GM19397 (cell line): ENCODE measurements around the gene VKORC1.
"Not testable (repeated sequence)": the region's sequence is repeated elsewhere in the genome, so short reads cannot be mapped to it uniquely, and the experiment has no call there.

ENCODE experiments used
- ATAC-seq: cut with Tn5 transposase; IDR thresholded peaks from one replicate; pipeline ENCODE4 v1.9.1; 2021; ENCODE audit warnings: mild to moderate bottlenecking, moderate library complexity; ENCODE audit not compliant: unreplicated experiment

Gene VKORC1

DNA sequence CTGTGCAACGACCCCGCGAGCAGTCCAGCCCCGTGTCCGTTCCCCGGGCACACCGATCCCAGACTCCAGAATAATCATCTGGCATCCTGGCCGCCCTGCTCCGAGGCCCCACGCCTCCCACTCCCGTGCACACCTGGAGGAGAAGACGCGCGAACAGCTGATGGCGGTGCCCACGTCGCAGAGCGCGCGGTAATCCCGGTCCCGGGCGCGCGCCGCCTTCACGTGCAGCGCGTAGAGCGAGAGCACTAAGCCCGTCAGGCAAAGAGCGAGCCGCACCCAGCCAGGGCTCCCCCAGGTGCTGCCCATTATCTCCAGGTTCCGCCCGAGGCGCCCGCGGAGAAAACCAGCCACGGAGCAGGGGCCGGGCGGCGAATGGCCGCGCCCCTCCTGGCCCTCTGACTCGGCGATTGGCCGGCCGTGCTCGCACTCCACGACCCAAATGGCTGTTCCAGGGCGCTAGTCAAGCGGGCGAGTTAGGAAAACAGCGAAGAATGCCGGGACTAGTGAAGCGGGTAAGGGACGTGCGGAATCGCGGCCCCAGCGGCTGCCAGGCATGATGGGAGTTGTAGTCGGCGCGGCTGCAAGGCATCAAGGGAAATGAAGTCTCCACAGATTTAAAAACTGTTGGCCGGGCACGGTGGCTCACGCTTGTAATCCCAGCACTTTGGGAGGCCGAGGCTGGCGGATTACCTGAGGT, at the start of gene VKORC1:
Gene VKORC1, minus strand, starts transcription at position 374 of the 697 bp plus-strand sequence. Its CDS starts 68 bp downstream, at position 306.
- peak; percentile 89 for ATAC-seq

GRCh38 chr16:31143694-31144148, 49.1 kb upstream of the VKORC1 start:
- ATAC-seq = no peak

- no peak for ATAC-seq
Measured at GRCh38 chr16:31143011-31143693, 48.6 kb upstream of the VKORC1 start.

GRCh38 chr16:31142109-31143010, 47.8 kb upstream of the VKORC1 start:
- ATAC-seq = peak; percentile 88

GRCh38 chr16:31141489-31142108, 47.0 kb upstream of the VKORC1 start:
- no peak for ATAC-seq

DNA sequence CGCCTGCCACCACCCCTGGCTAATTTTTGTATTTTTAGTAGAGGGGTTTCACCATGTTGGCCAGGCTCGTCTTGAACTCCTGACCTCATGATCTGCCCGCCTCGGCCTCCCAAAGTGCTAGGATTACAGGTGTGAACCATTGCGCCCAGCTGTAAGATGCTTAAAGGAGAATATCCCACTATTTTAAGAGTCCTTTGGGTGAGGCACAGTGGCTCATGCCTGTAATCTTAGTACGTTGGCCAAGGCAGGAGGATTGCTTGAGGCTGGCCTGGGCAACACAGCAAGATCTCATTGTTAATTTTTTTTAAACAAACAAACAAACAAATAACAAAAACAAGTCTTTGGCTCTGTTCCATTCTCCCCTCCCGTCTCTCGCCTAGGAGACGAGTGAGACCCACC, 46.5 kb upstream of the VKORC1 start:
- ATAC-seq = not testable (repeated sequence)

GRCh38 chr16:31138621-31139578, 44.3 kb upstream of the VKORC1 start:
- ATAC-seq = no peak

- ATAC-seq = not testable (repeated sequence)
Measured at GRCh38 chr16:31136822-31137499, 42.4 kb upstream of the VKORC1 start.

DNA sequence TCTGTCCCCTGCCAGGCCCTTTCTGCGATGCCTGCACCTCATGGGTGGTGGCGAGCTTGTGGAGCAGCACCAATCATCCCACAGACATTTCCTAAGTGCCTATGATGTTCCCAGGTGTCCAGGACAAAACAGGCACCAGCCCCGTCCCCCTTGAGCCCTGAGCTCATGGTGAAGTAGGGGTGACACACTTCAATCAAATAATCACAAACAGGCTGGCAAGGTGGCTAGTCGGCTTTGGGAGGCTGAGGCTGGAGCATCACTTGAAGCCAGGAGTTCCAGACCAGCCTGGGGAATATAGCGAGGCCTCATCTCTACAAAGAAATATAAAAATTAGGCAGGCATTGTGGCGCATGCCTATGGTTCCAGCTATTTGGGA, 41.7 kb upstream of the VKORC1 start:
- no peak for ATAC-seq

GRCh38 chr16:31135535-31136286, 41.1 kb upstream of the VKORC1 start, which contains the start of gene PRSS8:
TSS of gene PRSS8 (minus strand) at chr16:31135727. CDS start at chr16:31135498, 229 bp downstream.
- no peak for ATAC-seq

GRCh38 chr16:31134625-31135534, 40.3 kb upstream of the VKORC1 start:
- ATAC-seq = no peak

DNA sequence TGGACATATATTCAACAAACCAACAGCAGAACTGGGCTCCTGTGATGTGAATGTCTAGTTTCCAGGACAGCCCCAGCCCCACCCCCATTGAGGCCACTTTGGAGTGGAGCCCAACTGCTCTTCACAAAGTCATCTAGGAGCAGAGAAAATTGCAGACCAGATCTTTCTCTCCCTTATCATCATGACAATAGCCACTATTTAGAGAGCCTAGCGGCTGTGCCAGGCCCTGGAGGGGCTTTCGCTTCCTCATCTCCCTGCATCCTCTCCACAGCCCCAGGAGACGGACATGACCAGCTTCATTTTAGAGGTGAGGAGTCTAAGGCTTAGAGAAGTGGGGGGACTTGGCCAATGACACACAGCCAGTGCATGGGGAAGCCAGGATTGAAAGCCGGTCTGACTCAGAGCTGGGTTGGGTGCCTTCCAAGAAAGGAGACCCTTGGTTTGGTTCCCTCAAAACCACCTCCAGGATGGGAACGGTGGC, 39.5 kb upstream of the VKORC1 start:
- no peak for ATAC-seq

DNA sequence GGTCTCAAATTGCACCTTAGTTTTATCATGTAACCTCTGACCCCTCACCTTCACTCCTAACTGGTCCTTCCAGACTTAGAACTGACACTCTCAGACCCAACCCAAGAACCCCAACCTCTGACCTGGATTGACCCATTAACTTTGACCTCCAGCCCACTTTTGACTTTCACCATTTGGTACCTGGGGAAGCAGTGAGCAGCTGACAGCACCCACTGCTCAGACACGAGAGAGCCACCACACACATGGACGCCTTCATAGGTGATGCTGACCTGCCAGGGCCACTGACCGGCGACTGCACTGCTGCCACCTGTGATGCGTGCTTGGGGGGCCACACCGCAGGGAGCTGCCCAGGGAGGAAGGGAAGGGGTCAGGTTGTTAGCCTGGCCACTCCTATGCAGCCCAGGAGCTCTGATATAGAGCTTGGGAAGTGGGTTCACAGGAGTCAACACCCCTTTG, 38.5 kb upstream of the VKORC1 start:
- ATAC-seq = no peak

GRCh38 chr16:31132303-31132979, 37.8 kb upstream of the VKORC1 start:
- ATAC-seq = no peak

DNA sequence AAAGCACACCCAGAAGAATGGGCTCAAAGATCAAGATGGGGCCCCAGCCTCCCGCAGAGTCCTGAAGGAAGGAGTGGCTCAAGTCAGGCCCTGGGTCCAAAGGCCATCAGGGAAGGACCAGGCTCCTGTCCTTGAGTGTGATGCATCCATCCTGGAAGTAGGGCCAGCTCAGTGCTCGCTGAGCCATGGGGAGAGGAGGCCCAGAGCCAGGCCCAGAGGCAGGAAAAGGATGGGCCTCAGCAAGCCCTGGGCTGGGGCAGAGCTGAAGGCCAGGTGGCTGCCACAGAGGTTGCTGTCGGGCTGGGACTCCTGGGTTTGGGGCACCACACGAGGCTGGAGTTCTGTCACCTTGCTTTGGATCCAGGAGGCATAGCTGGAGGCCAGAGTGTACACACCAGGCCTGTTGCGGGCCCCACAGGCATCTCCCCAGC, 37.3 kb upstream of the VKORC1 start:
- no peak for ATAC-seq

GRCh38 chr16:31131416-31131815, 36.8 kb upstream of the VKORC1 start:
- no peak for ATAC-seq
